Measurements from ENCODE around the gene OLFM1. TPM values are rescaled to one million over a fixed set of nuclear protein-coding genes. Genes with fewer than 3 reads are reported as not detected.

OLFM1 gene
- total RNA-seq, 4 donors from 2014 or later, result 8.5 to 73.9 (median 19.1) TPM

DNA sequence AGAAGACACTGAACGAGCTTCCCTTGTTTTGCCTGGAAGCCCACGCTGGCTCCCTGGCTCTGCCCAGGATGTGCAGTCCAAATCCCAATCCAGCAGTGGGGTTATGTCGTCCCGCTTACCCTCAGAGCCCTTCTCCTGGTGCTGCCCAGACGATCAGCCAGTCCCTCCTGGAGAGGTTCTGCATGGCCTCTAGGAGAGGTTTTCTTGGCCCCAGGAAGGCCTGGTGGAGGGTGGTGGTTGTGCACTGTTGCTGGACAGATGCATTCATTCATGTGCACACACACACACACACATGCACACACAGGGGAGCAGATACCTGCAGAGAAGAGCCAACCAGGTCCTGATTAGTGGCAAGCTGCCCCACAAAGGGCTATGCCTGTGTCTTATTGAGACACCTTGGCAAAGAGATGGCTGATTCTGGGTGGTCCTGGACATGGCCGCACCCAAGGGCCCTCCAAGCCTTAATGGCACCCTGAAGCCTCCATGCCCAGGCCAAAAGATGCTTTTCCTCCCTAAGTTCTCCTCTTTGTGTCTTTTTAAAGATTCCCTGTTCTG lies 10.5 kb upstream of the OLFM1 start:
- Histone ChIP-seq H3K4me1 (peaks cover 0 to 7% of the 10 kb centered on the region in 2 donors), H3K36me3 (no peaks in the 10 kb centered on the region), H3K9me3 (no peaks in the 10 kb centered on the region), H3K27ac (no peak overlapping the region), H3K27me3 (peaks cover 0 to 2% of the 10 kb centered on the region in 2 donors), H3K4me3 (no peak overlapping the region)
- intact Hi-C loops (cut with DNase I; ENCODE audit: low total_unique reads), result no loop called here
- DNase-seq, result peak in 1 of 2 donors; percentile 5
- no peak for TF ChIP-seq CTCF (IDR thresholded peaks at IDR 0.05)
- TF ChIP-seq POLR2A (IDR thresholded peaks at IDR 0.05), result no peak

- peaks cover 0 to 7% of the 10 kb centered on the region in 2 donors for H3K4me1 ChIP-seq
- no peak overlapping the region for H3K4me3 ChIP-seq
- TF ChIP-seq POLR2A (IDR thresholded peaks at IDR 0.05) (no peak), CTCF (IDR thresholded peaks at IDR 0.05) (no peak)
- H3K9me3 ChIP-seq, result no peaks in the 10 kb centered on the region
- intact Hi-C loops (cut with DNase I; ENCODE audit: low total_unique reads), result no loop called here
- no peak overlapping the region for H3K27ac ChIP-seq
- peak in 1 of 2 donors; percentile 14 for DNase-seq
- H3K36me3 ChIP-seq, result no peaks in the 10 kb centered on the region
- H3K27me3 ChIP-seq, result peaks cover 0 to 2% of the 10 kb centered on the region in 2 donors
Observed at GRCh38 chr9:135077497-135078200, 9.8 kb upstream of the OLFM1 start.

- H3K27me3 ChIP-seq, result peaks cover 0 to 2% of the 10 kb centered on the region in 2 donors
- no peaks in the 10 kb centered on the region for H3K36me3 ChIP-seq
- no peak overlapping the region for H3K27ac ChIP-seq
- H3K4me1 ChIP-seq, result peaks cover 0 to 7% of the 10 kb centered on the region in 2 donors
- TF ChIP-seq POLR2A (IDR thresholded peaks at IDR 0.05), result no peak
- no peak for TF ChIP-seq CTCF (IDR thresholded peaks at IDR 0.05)
- H3K9me3 ChIP-seq, result no peaks in the 10 kb centered on the region
- no peak overlapping the region for H3K4me3 ChIP-seq
- DNase-seq, result peak in 1 of 2 donors; percentile 2
- intact Hi-C loops (cut with DNase I; ENCODE audit: low total_unique reads), result no loop called here
Observed at GRCh38 chr9:135078361-135078821, 9.1 kb upstream of the OLFM1 start.

DNA sequence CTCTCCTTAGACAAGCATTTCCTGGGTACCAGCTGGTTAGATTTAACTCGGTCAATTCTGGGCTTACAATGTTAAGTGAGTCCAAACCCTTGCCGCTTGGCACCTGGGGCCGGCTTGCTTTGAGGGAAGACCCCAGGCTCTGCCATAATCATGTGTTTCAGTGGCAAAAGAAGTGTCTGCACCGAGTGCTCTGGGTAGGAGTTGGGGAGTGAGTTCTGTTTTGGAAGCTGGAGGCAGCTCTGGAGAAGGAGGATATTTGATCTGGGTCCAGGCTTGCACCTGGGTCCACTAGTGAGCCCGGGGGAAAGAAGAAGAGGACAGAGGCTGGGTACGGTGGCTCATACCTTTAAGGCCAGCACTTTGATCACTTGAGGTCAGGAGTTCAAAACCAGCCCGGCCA lies 8.4 kb upstream of the OLFM1 start:
- H3K4me1 ChIP-seq, result peaks cover 0 to 7% of the 10 kb centered on the region in 2 donors
- no peak for DNase-seq
- H3K9me3 ChIP-seq, result no peaks in the 10 kb centered on the region
- H3K27ac ChIP-seq, result no peak overlapping the region
- H3K4me3 ChIP-seq, result no peak overlapping the region
- TF ChIP-seq POLR2A (IDR thresholded peaks at IDR 0.05) (no peak), CTCF (IDR thresholded peaks at IDR 0.05) (no peak)
- no peaks in the 10 kb centered on the region for H3K36me3 ChIP-seq
- H3K27me3 ChIP-seq, result peaks cover 0 to 2% of the 10 kb centered on the region in 2 donors
- intact Hi-C loops (cut with DNase I; ENCODE audit: low total_unique reads), result no loop called here

DNA sequence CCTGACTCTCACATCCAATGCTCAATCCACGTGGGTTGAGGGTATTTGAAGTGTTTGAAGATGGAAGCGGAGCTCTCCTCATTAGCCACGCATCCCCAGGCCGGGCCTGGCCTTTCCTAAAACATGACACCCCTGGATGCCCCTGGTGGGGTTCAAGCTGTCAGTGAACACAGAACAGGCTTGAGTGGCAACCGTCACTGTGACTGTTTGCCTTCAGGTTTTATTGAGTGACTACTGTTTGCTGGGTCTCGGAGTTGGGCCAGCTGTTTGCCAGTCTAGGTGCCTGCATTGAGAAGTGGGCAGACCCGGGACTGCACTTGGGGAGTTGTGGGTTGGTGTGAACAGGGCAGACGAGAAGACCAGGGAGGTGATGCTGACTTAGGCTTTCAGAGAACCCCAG lies 7.8 kb upstream of the OLFM1 start:
- no peak overlapping the region for H3K27ac ChIP-seq
- intact Hi-C loops (cut with DNase I; ENCODE audit: low total_unique reads), result loop anchor here (10.0 kb wide), 1 partner anchor 265 kb away; no protein-coding TSS in a partner anchor
- no peaks in the 10 kb centered on the region for H3K36me3 ChIP-seq
- peak in 1 of 2 donors; percentile 2 for DNase-seq
- no peak overlapping the region for H3K4me3 ChIP-seq
- TF ChIP-seq CTCF (IDR thresholded peaks at IDR 0.05) (no peak), POLR2A (IDR thresholded peaks at IDR 0.05) (no peak)
- H3K4me1 ChIP-seq, result peaks cover 0 to 7% of the 10 kb centered on the region in 2 donors
- peaks cover 0 to 2% of the 10 kb centered on the region in 2 donors for H3K27me3 ChIP-seq
- H3K9me3 ChIP-seq, result no peaks in the 10 kb centered on the region

Measured in uterus (tissue), 4 donors.